Islet precursor cell (in vitro differentiated cells): ENCODE data around the gene KIF14.
"Not testable (repeated sequence)": the region's sequence is repeated elsewhere in the genome, so short reads cannot be mapped to it uniquely, and the experiment has no call there.

Experiments used
- DNase-seq: peaks from one replicate; pipeline ENCODE4 v3.0.0-alpha.2; 2018

The KIF14 gene

DNA sequence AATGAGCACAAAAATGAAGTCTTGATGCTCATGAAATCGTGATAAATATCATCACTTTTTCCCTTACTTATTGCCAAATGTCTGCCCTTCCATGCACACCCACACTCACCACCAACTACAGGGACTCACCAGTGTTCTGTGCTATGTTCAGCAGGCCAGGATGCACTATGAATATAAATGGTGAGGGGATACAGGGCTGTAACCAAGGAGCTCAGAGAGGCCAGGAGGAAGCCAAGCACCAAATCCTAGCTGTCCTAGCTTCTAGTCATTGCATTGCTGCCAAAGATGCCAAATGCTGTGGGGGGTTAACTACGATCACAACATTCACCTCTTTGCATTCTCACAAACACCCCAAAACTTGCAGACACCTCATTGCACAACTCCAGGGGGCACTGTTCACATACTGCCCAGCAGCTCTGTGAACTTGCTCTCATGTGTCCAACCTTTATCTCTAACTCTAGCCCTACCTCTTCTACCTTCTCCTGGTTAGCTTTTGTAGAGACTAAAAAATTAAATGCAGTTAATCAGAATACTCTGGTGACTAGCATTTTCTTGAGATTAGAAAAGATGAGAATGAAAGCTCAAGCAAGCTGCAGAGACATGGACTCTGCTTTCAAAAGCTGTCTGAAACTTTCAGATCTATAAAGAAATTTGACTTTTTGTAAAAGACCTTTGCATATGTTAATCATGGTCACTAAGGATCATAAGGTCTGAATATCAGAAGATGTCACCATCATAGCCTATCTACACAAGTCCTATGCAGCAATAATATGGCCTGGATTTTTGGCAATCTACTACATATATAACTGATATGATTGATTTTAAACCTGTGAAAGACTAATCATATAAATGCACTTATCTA is 13.9 kb upstream of the KIF14 start:
- no peak for DNase-seq

DNA sequence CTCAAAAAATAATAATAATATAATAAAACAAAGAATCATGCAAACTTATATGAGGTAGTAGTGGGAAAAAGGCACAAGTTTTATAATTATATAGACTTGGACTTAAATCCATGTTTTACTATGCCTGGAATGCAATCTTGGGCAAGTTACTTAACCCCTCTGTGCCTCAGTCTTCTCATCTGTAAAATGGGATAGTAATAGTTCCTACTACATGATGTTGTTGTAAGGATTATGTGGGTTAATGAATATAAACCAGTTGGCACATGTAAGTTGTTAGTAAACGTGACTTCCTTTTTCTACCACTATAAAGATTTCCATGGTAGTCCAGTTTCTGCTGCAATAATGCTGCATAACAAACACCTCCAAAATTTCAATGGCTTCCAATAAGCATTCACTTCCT is 10.8 kb upstream of the KIF14 start:
- no peak for DNase-seq

DNA sequence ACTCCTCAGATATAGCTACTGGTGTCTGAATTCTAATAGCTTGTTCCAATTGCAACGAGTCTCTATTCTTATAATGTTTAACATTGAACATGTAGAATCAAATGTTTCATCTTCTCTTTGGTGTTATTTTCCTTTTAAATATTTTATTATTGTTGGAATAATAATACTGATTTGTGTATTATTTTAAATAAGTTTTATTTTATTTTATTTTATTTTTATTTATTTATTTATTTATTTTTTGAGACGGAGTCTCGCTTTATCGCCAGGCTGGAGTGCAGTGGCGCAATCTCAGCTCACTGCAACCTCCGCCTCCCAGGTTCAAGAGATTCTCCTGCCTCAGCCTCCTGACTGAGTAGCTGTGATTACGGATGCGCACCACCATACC is 10.0 kb upstream of the KIF14 start:
- DNase-seq, result not testable (repeated sequence)

GRCh38 chr1:200629876-200630514 is 9.4 kb upstream of the KIF14 start:
- peak; percentile 79 for DNase-seq

DNA sequence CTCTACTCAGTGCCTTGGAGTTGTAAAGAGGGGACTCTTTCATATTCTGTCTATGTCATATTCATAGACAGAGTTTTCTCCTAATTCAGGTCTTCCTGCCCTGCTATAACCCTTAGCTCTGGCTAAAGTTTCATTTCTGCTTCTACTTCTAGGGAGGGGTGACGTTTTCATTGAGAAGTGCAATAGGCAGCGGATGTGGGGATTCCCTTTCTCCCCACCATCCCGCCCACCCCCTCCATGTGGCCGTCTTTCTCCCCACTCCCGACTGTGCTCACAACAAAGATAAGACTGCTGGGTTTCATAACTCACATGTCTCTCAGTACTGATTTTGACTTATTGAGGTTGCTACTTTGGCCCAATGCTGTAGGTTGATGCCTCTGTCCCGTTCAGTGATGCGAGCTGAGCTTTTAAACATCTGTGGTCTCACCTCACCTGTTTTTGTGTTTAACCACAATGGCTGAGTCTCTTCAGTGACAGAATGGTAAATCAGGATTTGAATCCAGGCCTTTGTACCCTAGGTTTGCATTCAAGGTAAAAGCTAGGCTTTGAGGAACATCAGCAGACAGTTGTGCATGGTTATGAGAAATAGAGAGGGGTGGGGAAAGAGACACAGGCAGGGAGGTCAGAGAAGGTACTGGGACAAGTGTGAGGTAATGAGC is 7.8 kb upstream of the KIF14 start:
- no peak for DNase-seq

- no peak for DNase-seq
These were observed 7.1 kb upstream of the KIF14 start for GRCh38 chr1:200627575-200628222.

GRCh38 chr1:200626853-200627534 is 6.4 kb upstream of the KIF14 start:
- DNase-seq, result no peak

DNA sequence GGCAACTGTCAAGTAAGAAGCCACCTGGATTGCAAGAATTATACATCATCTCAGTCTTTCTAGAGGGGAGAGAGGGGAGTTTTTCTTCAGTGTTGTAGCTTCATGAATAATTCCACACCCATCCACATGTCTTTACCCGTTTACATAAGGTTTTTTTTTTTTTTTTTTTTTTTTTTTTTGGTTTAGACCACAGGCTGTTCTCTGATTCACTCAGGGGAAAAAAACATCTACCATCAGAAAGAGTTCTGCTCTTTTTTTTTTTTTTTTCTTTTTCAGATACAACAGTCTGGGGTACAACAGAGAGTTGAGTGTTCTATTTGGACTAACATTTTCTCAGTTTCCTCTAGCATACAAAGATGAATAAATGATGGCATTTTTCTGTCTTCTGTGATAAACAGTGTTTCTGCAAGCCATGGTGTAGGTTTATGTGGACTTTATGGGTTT is 4.9 kb upstream of the KIF14 start:
- no peak for DNase-seq

DNA sequence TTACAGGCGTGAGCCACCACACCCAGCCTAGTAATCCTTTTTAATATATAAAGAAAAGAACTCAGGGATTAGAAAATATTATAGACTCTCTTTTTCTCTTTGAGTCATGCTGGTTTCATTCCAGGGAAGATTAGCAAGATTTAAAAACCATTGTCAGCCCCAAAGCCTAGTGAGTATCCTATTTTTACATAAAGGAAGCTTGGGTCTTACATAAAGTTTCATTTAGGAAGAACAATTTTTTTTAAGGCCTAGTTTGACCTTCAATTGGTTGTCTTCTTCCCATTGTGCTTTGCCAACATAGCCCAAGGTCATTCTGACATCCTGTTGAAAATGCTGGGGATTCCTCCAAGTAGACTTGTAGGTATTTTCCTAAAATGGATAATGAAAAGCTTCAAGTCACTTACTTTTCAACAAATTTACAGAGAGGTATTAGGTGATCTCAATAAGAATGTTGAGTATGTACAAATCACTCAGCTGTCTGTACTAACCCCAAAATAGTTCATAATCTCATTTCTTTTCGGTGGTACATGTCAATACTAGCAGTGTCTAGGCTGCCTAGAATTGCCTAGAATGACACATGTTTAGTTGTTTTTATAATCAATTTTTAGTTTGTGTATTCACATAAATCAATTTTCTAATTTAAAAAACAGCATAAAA is 4.3 kb upstream of the KIF14 start:
- DNase-seq, result no peak

- DNase-seq, result no peak
These were observed 668 bp downstream of the KIF14 start for GRCh38 chr1:200619894-200620272.

- DNase-seq, result no peak
These were observed 9.7 kb downstream of the KIF14 start for GRCh38 chr1:200610846-200611245.

GRCh38 chr1:200602632-200603031 is 17.9 kb downstream of the KIF14 start:
- no peak for DNase-seq

- DNase-seq, result no peak
These were observed 30.6 kb downstream of the KIF14 start for GRCh38 chr1:200590001-200590400.

- DNase-seq, result no peak
These were observed 31.9 kb downstream of the KIF14 start for GRCh38 chr1:200588698-200589097.

GRCh38 chr1:200564319-200564718 is 56.2 kb downstream of the KIF14 start:
- DNase-seq, result no peak

DNA sequence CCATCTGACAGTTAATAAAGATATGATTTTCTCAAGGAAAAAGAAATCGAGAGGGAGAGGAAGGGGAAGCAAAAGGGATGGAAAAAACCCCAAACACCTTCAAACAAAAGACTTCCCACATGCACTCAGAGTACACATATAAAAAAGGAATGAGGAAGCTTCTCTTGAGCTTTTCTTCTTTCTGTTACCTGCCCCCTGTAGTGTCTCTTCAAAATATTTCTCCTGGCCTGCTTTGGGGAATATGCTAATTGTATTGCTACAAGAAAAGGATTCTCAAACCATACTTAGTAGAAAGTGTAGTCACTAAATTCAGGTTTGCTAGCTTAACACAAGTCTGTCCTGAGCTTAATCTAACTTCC is 58.7 kb downstream of the KIF14 start:
- DNase-seq, result no peak

GRCh38 chr1:200558866-200559459 is 61.6 kb downstream of the KIF14 start:
- no peak for DNase-seq

DNA sequence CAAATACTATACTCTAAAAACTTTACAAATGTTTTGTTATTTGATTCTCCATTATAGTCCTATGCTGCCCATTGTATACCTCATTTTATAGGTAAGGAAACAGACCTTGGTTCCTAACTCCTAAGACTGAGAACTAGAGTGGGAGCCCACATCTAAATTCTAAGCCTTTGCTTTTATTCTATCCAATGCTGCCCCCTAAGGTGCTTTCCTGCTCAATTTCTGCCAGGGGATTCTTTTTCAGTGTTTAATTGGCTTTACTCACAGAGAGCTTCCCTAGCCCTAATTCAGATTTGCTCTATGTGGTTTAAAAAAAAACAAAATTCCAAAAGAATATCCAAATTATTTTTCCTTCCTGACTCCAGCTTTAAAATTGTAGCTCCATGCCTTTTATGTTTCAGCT is 64.5 kb downstream of the KIF14 start:
- no peak for DNase-seq

GRCh38 chr1:200552737-200553136 is 67.8 kb downstream of the KIF14 start:
- not testable (repeated sequence) for DNase-seq

GRCh38 chr1:200550367-200550766 is 70.2 kb downstream of the KIF14 start:
- DNase-seq, result no peak

GRCh38 chr1:200547386-200547785 is 73.2 kb downstream of the KIF14 start:
- no peak for DNase-seq

- DNase-seq, result no peak
These were observed 74.0 kb downstream of the KIF14 start for GRCh38 chr1:200546577-200546976.
